Measurements from ENCODE around the gene CCDC92B.

- TF ChIP-seq, protein P1, sequence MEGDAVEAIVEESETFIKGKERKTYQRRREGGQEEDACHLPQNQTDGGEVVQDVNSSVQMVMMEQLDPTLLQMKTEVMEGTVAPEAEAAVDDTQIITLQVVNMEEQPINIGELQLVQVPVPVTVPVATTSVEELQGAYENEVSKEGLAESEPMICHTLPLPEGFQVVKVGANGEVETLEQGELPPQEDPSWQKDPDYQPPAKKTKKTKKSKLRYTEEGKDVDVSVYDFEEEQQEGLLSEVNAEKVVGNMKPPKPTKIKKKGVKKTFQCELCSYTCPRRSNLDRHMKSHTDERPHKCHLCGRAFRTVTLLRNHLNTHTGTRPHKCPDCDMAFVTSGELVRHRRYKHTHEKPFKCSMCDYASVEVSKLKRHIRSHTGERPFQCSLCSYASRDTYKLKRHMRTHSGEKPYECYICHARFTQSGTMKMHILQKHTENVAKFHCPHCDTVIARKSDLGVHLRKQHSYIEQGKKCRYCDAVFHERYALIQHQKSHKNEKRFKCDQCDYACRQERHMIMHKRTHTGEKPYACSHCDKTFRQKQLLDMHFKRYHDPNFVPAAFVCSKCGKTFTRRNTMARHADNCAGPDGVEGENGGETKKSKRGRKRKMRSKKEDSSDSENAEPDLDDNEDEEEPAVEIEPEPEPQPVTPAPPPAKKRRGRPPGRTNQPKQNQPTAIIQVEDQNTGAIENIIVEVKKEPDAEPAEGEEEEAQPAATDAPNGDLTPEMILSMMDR (IDR thresholded peaks at IDR 0.05; ENCODE audit: low read depth, low read length): no peak
- TF ChIP-seq EZH2phosphoT487 (IDR thresholded peaks at IDR 0.05; ENCODE audit: low read depth): no peak
These were observed 37.7 kb downstream of the CCDC92B start, which contains the start of gene CLUH for GRCh38 chr17:2711608-2712299.

Data from OCI-LY3 (cell line).